ENCODE data around the gene RIBC2. TPM values are rescaled to one million over a fixed set of nuclear protein-coding genes. Genes with fewer than 3 reads are reported as not detected.

Gene RIBC2
- total RNA-seq (2016; rRNA removed; fragmentation: Illumina TruSeq; extraction: Trizol) (0.55 and 0.81 TPM in 2 replicates), polyA plus RNA-seq (2011; rRNA removed) (not detected in 2 replicates), polyA minus RNA-seq (2011; rRNA and poly(A)+ RNA removed; ENCODE audit: low replicate concordance) (0.28 and 1.9 TPM in 2 replicates), Bru-seq, nascent RNA (percentile 27 among the genes with signal in this experiment), BruChase-seq, experiment 1, labeled RNA remaining after a 6-hour chase (percentile 16 among the genes with signal in this experiment), BruChase-seq, experiment 2, labeled RNA remaining after a 2-hour chase (percentile 25 among the genes with signal in this experiment)
- total RNA-seq (2016; cell fraction: cytosol; rRNA removed; fragmentation: Illumina TruSeq; extraction: Trizol; ENCODE audit: low read depth): 0.53 TPM in 1 of 2 replicates, not detected in the other
- total RNA-seq (2016; cell fraction: insoluble cytoplasmic fraction; rRNA removed; fragmentation: Illumina TruSeq; extraction: Trizol): 0.50 and 0.54 TPM in 2 replicates
- total RNA-seq (2016; cell fraction: membrane; rRNA removed; fragmentation: Illumina TruSeq; extraction: Trizol): 0.19 and 0.24 TPM in 2 replicates
- 0.97 and 1.2 TPM in 2 replicates for total RNA-seq (2016; cell fraction: nucleus; rRNA removed; fragmentation: Illumina TruSeq; extraction: Trizol)
- polyA plus RNA-seq (2011; cell fraction: cytosol; rRNA removed): 0.08 TPM in 1 of 2 replicates, not detected in the other
- polyA plus RNA-seq (2011; cell fraction: nucleus; rRNA removed): 0.19 and 0.39 TPM in 2 replicates
- polyA plus RNA-seq (2012): not detected in 2 replicates
- 0.24 TPM in 1 of 2 replicates, not detected in the other for polyA plus RNA-seq (2016; cell fraction: cytosol; fragmentation: Illumina TruSeq; extraction: Trizol; ENCODE audit: low read depth)
- 0.72 and 0.81 TPM in 2 replicates for polyA plus RNA-seq (2016; cell fraction: insoluble cytoplasmic fraction; fragmentation: Illumina TruSeq; extraction: Trizol; ENCODE audit: low read depth)
- polyA plus RNA-seq (2016; cell fraction: membrane; fragmentation: Illumina TruSeq; extraction: Trizol; ENCODE audit: low read depth): 0.16 and 0.27 TPM in 2 replicates
- polyA plus RNA-seq (2016; cell fraction: nucleus; fragmentation: Illumina TruSeq; extraction: Trizol; ENCODE audit: insufficient read depth, low read depth): 0.76 and 2.4 TPM in 2 replicates
- polyA minus RNA-seq (2011; cell fraction: cytosol; rRNA and poly(A)+ RNA removed): 0.44 TPM in 1 of 2 replicates, not detected in the other
- polyA minus RNA-seq (2011; cell fraction: nucleus; rRNA and poly(A)+ RNA removed): 0.52 and 0.75 TPM in 2 replicates
- long read RNA-seq, experiment 1: 0 reads
- long read RNA-seq, experiment 2: 0 reads

- Histone ChIP-seq H2AFZ (ENCODE audit: low read length) (no peak within 1 kb of the TSS), H4K20me1 (ENCODE audit: insufficient read depth, low read length) (no peaks in the 10 kb centered on the region), H3K79me2 (ENCODE audit: insufficient read depth, low read length) (no peaks in the 10 kb centered on the region), H3K27me3 (ENCODE audit: control insufficient read depth in 1 of 2, insufficient read depth in 2 of 2, low read length in 2 of 2) (peaks cover 2 to 8% of the 10 kb centered on the region in 2 experiments; a peak in 1 of 5 replicates), H3K4me3 (replicated peaks in 1 of 3; ENCODE audit: insufficient read depth in 1 of 3, low read depth in 2 of 3, low read length in 3 of 3) (peak within 1 kb of the TSS; percentile 37 to 71 (median 41); a peak in 5 of 6 replicates), H3K9ac (ENCODE audit: insufficient read depth, low read depth, low read length) (peak within 1 kb of the TSS; percentile 58), H3K27ac (ENCODE audit: extremely low read length, insufficient read depth, low read length) (no peak within 1 kb of the TSS), H3K36me3 (replicated peaks in 1 of 2; ENCODE audit: control insufficient read depth in 1 of 2, insufficient read depth in 2 of 2, low read length in 2 of 2) (no peaks in the 10 kb centered on the region), H3K4me2 (ENCODE audit: low read depth, low read length) (peak within 1 kb of the TSS; percentile 84), H3K4me1 (ENCODE audit: insufficient read depth, low read length) (peaks cover 10% of the 10 kb centered on the region; the same call in 1 of the 2 replicates), H3K9me3 (ENCODE audit: low read length) (no peaks in the 10 kb centered on the region)
- intact Hi-C loops (cut with micrococcal nuclease; ENCODE audit: unreplicated experiment): no loop called here
- ChIA-PET POLR2A (no interaction called here), CTCF (ENCODE audit: low intra/inter-chr PET ratio, low total read pairs) (no interaction called here)
- FAIRE-seq: no peak
- WGBS (ENCODE audit: low lambda C conversion rate): 40% methylated on average over 37 of the region's 68 CpGs
- peak; percentile 79 for ATAC-seq
- peak; percentile 47 for DNase-seq (ENCODE audit: low spot score)
- in situ Hi-C loops (cut with HindIII; ENCODE audit: extremely low pct_ligation_motif_present, low pct_unique_long_range_greater_than_20kb): no loop called here
- no TSS peak for BruUV-seq (replicated peaks)
- TF ChIP-seq TCF7 (IDR thresholded peaks at IDR 0.05; ENCODE audit: low read depth) (no peak), ZNF687 (CRISPR knock-in tag; IDR thresholded peaks at IDR 0.05) (peak; percentile 93), ZNF563 (CRISPR knock-in tag; IDR thresholded peaks at IDR 0.05) (peak; percentile 36; the same call in 1 of the 2 replicates), ZNF784 (CRISPR knock-in tag; IDR thresholded peaks at IDR 0.05; ENCODE audit: borderline replicate concordance) (0 out of 2 replicates have a peak, but pooled peaks have one; percentile 62), POGZ (CRISPR knock-in tag; IDR thresholded peaks at IDR 0.05) (peak; percentile 59; the same call in 1 of the 2 replicates), E2F2 (CRISPR knock-in tag; IDR thresholded peaks at IDR 0.05; ENCODE audit: borderline replicate concordance) (peak; percentile 66; the same call in 1 of the 2 replicates), SP140L (CRISPR knock-in tag; IDR thresholded peaks at IDR 0.05; ENCODE audit: borderline replicate concordance) (no peak), HNF4A (CRISPR knock-in tag; IDR thresholded peaks at IDR 0.05) (no peak), ZNF761 (CRISPR knock-in tag; conservative IDR thresholded peaks at IDR 0.05) (no peak), ZC3H4 (CRISPR knock-in tag; IDR thresholded peaks at IDR 0.05; ENCODE audit: borderline replicate concordance) (no peak), ZNF441 (CRISPR knock-in tag; IDR thresholded peaks at IDR 0.05; ENCODE audit: borderline replicate concordance) (no peak)
Observed at GRCh38 chr22:45413368-45414211, at the start of gene RIBC2, which contains the start of gene SMC1B. Gene RIBC2 (plus strand): TSS chr22:45413693. CDS start chr22:45413887, 194 bp downstream. Gene SMC1B (minus strand): TSS chr22:45413599. CDS start chr22:45413567, 32 bp downstream.

All from HepG2 (cell line).